Brain microvascular endothelial cell (primary cell): ENCODE results near the gene NXN.
"Not testable (repeated sequence)": the region's sequence is repeated elsewhere in the genome, so short reads cannot be mapped to it uniquely, and the experiment has no call there.

Experiments
- DNase-seq: peaks from one replicate; pipeline ENCODE4 v3.0.0-alpha.2; 2020
- H3K27ac ChIP-seq: fragments of 250-450 bp; sonication (Bioruptor Pico); 2 replicates; pipeline ENCODE4 v1.5.1; 2020; ENCODE audit warnings: mild to moderate bottlenecking, moderate library complexity
- H3K27me3 ChIP-seq: fragments of 250-450 bp; sonication (Bioruptor Pico); replicated peaks from 2 replicates; pipeline ENCODE4 v1.5.1; 2020; ENCODE audit warnings: mild to moderate bottlenecking
- H3K36me3 ChIP-seq: fragments of 250-450 bp; sonication (Bioruptor Pico); replicated peaks from 2 replicates; pipeline ENCODE4 v1.5.1; 2020; ENCODE audit warnings: mild to moderate bottlenecking
- H3K4me3 ChIP-seq: 2 replicates; pipeline ENCODE4 v1.5.1; 2011; ENCODE audit warnings: low read depth, mild to moderate bottlenecking, control low read depth, low read length, moderate library complexity
- in situ Hi-C: cut with HindIII; loops from 2 replicates; pipeline ENCODE4 v1.10.0; 2017; ENCODE audit warnings: low sequenced_read_pairs, low pct_ligation_motif_present
- TF ChIP-seq, protein P1 (sequence below): IDR thresholded peaks from 2 replicates; pipeline ENCODE4 v1.5.1; 2011; ENCODE audit warnings: low read depth, mild to moderate bottlenecking, moderate library complexity, low read length, control low read depth, inconsistent platforms; ENCODE audit errors: missing control alignments

The NXN gene

DNA sequence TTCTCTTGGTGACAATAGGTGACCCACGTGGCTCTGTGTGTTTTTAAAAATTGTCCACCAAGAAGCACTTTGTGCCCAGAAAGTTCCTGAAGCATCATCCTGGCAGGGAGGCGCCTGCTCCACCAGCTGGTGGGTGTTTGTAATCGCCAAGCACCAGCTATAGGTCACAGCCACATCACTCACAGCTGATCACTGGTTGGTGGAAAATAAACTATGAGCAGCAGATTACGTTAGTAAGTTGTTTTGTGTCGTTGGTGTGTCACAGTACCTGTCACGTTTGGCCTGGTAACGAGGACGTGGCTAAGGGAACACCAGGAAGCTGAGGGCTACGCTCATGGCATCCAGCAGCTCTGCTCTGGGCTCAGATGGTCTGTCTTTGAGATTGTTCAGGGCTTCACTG, 187.3 kb downstream of the NXN start:
- Histone ChIP-seq H3K27me3 (no peaks in the 10 kb centered on the region), H3K27ac (no peak overlapping the region), H3K36me3 (peaks cover 24% of the 10 kb centered on the region), H3K4me3 (no peak overlapping the region)
- TF ChIP-seq, protein P1, sequence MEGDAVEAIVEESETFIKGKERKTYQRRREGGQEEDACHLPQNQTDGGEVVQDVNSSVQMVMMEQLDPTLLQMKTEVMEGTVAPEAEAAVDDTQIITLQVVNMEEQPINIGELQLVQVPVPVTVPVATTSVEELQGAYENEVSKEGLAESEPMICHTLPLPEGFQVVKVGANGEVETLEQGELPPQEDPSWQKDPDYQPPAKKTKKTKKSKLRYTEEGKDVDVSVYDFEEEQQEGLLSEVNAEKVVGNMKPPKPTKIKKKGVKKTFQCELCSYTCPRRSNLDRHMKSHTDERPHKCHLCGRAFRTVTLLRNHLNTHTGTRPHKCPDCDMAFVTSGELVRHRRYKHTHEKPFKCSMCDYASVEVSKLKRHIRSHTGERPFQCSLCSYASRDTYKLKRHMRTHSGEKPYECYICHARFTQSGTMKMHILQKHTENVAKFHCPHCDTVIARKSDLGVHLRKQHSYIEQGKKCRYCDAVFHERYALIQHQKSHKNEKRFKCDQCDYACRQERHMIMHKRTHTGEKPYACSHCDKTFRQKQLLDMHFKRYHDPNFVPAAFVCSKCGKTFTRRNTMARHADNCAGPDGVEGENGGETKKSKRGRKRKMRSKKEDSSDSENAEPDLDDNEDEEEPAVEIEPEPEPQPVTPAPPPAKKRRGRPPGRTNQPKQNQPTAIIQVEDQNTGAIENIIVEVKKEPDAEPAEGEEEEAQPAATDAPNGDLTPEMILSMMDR = no peak
- DNase-seq = no peak
- in situ Hi-C loops = loop anchor here (25.0 kb wide), 1 partner anchor 195 kb away; the partner anchor contains the start of genes NXN and TIMM22

DNA sequence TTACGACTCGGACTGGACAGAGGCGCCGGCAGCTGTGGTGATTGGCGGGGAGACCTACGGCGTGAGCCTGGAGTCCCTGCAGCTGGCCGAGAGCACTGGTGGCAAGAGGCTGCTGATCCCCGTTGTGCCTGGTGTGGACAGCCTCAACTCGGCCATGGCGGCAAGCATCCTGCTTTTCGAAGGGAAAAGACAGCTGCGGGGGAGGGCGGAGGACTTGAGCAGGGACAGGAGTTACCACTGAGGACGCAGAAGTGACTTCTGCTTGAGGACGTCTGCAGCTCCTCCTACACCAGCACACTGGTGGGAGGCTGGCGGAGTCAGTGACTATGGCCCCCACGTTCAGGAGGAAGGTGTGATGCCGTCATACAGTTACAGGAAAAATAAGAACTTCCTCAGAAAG, 187.7 kb downstream of the NXN start:
- Histone ChIP-seq H3K36me3 (peaks cover 24% of the 10 kb centered on the region), H3K4me3 (no peak overlapping the region), H3K27me3 (no peaks in the 10 kb centered on the region), H3K27ac (no peak overlapping the region)
- DNase-seq = no peak
- TF ChIP-seq, protein P1 = no peak
- in situ Hi-C loops = loop anchor here (25.0 kb wide), 1 partner anchor 195 kb away; the partner anchor contains the start of genes NXN and TIMM22

DNA sequence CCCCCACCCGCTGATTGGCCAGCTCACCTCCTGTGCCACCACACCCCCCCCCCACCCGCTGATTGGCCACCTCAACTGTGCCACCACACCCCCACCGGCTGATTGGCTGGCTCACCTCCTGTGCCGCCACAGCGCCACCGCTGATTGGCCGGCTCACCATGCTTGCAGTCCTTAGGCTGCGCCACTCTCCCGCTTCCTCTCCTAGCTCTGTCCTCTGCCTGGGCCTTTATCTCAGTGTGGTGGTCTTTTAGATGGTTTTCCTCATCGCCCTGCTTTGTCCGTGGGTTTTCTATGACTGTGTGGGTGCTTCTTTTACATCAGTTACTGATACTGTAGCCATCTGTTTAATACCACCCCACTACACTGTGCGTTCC, 188.7 kb downstream of the NXN start:
- in situ Hi-C loops = loop anchor here (25.0 kb wide), 1 partner anchor 196 kb away; the partner anchor contains the start of genes NXN and TIMM22
- not testable (repeated sequence) for H3K4me3 ChIP-seq, H3K27ac ChIP-seq, DNase-seq, H3K27me3 ChIP-seq
- peaks cover 24% of the 10 kb centered on the region for H3K36me3 ChIP-seq

DNA sequence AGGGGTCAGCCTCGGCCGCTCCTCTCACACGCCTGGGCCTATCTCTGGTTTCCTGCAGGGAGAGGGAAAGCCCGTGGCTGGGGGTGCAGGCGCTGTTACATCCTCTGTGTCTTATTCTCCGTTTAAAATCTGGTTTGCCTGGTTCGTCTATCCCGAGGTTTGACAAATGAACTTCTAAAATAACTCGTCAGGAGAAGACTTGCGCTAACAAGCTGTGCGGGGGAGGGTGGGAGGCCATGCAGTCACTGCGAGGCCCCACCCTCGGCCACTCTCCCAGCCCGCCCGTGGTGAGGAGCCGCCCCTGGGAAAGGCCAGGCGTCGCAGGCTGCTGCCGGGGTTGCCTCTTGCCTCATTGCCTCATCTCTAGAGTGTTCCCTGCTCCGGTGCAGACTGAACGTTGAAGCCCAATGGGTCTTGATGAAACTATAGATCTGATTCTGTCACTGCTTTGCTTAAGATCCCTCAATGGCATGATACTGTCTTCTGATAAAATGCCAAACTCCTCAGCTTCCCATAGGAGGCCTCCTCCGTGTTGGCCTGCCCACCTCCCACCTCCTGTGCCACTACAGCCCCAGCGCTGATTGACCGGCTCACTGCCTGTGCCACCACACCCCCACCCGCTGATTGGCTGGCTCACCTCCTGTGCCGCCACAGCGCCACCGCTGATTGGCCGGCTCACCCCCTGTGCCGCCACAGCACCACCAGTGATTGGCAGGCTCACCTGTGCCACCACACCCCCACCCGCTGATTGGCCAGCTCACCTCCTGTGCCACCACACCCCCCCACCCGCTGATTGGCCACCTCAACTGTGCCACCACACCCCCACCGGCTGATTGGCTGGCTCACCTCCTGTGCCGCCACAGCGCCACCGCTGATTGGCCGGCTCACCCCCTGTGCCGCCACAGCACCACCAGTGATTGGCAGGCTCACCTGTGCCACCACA, 189.4 kb downstream of the NXN start:
- not testable (repeated sequence) for H3K27me3 ChIP-seq, H3K4me3 ChIP-seq, H3K27ac ChIP-seq
- in situ Hi-C loops = loop anchor here (25.0 kb wide), 1 partner anchor 197 kb away; the partner anchor contains the start of genes NXN and TIMM22
- DNase-seq = peak; percentile 32
- peaks cover 24% of the 10 kb centered on the region for H3K36me3 ChIP-seq

DNA sequence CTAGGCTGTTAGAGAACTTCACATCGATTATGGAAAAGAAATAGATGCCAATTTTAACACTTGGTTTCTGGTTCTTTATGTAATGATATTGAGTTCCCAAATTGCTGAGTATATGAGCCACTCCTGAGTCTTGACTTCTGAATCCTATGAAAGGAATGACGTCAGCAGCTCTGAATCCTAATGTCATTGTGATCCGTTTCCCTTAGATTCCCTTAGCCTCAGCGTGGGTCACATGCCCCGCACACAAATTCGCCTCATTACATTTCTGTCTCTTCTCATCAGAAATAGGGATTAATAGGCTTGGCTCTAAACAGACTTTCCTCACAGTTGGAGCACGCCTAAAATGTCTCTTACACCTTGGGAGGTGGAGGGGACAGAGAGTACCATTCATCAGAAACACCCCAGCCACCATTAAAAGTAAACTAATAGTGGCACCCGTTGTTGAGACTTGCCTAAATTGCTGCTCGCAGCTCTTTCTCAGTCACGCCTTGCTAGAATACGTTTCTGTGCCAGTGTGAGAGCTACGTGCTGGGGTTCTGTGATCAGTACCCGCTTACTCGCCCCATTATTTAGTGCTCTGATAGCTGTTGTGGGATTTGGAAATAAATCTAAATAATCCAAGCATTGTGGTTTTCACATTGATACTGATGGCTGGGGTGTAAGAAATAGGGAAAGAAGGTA, 190.3 kb downstream of the NXN start:
- in situ Hi-C loops = loop anchor here (25.0 kb wide), 1 partner anchor 198 kb away; the partner anchor contains the start of genes NXN and TIMM22
- Histone ChIP-seq H3K36me3 (peaks cover 24% of the 10 kb centered on the region), H3K27ac (no peak overlapping the region), H3K4me3 (no peak overlapping the region), H3K27me3 (no peaks in the 10 kb centered on the region)
- TF ChIP-seq, protein P1 = no peak
- no peak for DNase-seq

DNA sequence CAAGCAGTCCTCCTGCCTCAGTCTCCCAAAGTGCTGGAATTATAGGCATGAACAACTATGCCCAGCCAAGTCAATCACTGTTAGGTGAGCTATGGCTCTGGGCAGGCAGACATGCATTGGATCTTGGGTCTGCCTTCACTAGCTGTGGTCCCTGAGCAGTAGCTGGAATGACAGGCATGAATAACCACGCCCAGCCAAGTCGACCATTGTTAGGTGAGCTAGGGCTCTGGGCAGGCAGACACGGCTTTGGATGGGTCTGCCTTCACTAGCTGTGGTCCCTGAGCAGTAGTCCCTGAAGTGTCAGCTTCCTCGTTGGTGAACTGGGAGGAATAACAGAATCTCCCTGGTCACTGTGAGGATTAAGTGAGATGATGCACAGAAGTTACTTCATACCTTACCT, 191.0 kb downstream of the NXN start:
- Histone ChIP-seq H3K27me3 (no peaks in the 10 kb centered on the region), H3K27ac (no peak overlapping the region), H3K4me3 (no peak overlapping the region), H3K36me3 (peaks cover 24% of the 10 kb centered on the region)
- DNase-seq = no peak
- in situ Hi-C loops = loop anchor here (25.0 kb wide), 1 partner anchor 199 kb away; the partner anchor contains the start of genes NXN and TIMM22
- TF ChIP-seq, protein P1 = no peak
